GM19455 (cell line): Measurements from ENCODE around the gene SMYD3.

Experiments
- ATAC-seq: cut with Tn5 transposase; IDR thresholded peaks from one replicate; pipeline ENCODE4 v1.9.1; 2021; ENCODE audit not compliant: unreplicated experiment

The SMYD3 gene

GRCh38 chr1:245934409-245934808 is 572.7 kb downstream of the SMYD3 start:
- ATAC-seq: no peak

- ATAC-seq: no peak
Observed at GRCh38 chr1:245933431-245934045, 573.5 kb downstream of the SMYD3 start.

GRCh38 chr1:245932302-245932972 is 574.6 kb downstream of the SMYD3 start:
- ATAC-seq: no peak

GRCh38 chr1:245931450-245931849 is 575.6 kb downstream of the SMYD3 start:
- no peak for ATAC-seq

GRCh38 chr1:245929224-245929623 is 577.9 kb downstream of the SMYD3 start:
- no peak for ATAC-seq

- ATAC-seq: no peak
Observed at GRCh38 chr1:245926888-245927287, 580.2 kb downstream of the SMYD3 start.

GRCh38 chr1:245923215-245923614 is 583.9 kb downstream of the SMYD3 start:
- ATAC-seq: no peak

GRCh38 chr1:245921417-245921816 is 585.7 kb downstream of the SMYD3 start:
- no peak for ATAC-seq

GRCh38 chr1:245917403-245917802 is 589.7 kb downstream of the SMYD3 start:
- ATAC-seq: no peak

- ATAC-seq: no peak
Observed at GRCh38 chr1:245915841-245916240, 591.2 kb downstream of the SMYD3 start.

GRCh38 chr1:245915406-245915805 is 591.7 kb downstream of the SMYD3 start:
- no peak for ATAC-seq

GRCh38 chr1:245908543-245908942 is 598.5 kb downstream of the SMYD3 start:
- ATAC-seq: no peak

GRCh38 chr1:245906207-245906606 is 600.9 kb downstream of the SMYD3 start:
- no peak for ATAC-seq

- no peak for ATAC-seq
Observed at GRCh38 chr1:245903851-245904250, 603.2 kb downstream of the SMYD3 start.

- ATAC-seq: no peak
Observed at GRCh38 chr1:245901565-245901964, 605.5 kb downstream of the SMYD3 start.

GRCh38 chr1:245901037-245901436 is 606.0 kb downstream of the SMYD3 start:
- no peak for ATAC-seq

GRCh38 chr1:245898581-245898980 is 608.5 kb downstream of the SMYD3 start:
- no peak for ATAC-seq

GRCh38 chr1:245896258-245896657 is 610.8 kb downstream of the SMYD3 start:
- no peak for ATAC-seq

GRCh38 chr1:245895455-245895959 is 611.6 kb downstream of the SMYD3 start:
- no peak for ATAC-seq

- ATAC-seq: no peak
Observed at GRCh38 chr1:245894843-245895242, 612.2 kb downstream of the SMYD3 start.

GRCh38 chr1:245893025-245893424 is 614.1 kb downstream of the SMYD3 start:
- no peak for ATAC-seq

- no peak for ATAC-seq
Observed at GRCh38 chr1:245888809-245889208, 618.3 kb downstream of the SMYD3 start.

- no peak for ATAC-seq
Observed at GRCh38 chr1:245887829-245888228, 619.2 kb downstream of the SMYD3 start.
